GM18951 (cell line): Measurements from ENCODE around the gene PRKAA1.

ENCODE experiments used
- POLR2A ChIP-seq: IDR thresholded peaks from 4 replicates; pipeline ENCODE4 v1.6.1; 2011; ENCODE audit warnings: mild to moderate bottlenecking; ENCODE audit not compliant: insufficient read length, insufficient read depth; ENCODE audit errors: extremely low read depth
- in situ Hi-C: fragments of 300-500 bp; cut with MboI; formaldehyde crosslinking; loops from one replicate; pipeline ENCODE4 v1.12.0; 2022; ENCODE audit warnings: low sequenced_read_pairs, mixed read lengths, inconsistent platforms; ENCODE audit not compliant: unreplicated experiment

PRKAA1 gene

GRCh38 chr5:40798012-40798800, at the start of gene PRKAA1:
Gene PRKAA1 (minus strand): TSS chr5:40798374. CDS start chr5:40798189, 185 bp downstream.
- in situ Hi-C loops = no loop called here
- TF ChIP-seq POLR2A = peak; percentile 76

GRCh38 chr5:40847525-40847924, 49.4 kb upstream of the PRKAA1 start:
- in situ Hi-C loops = no loop called here
- no peak for TF ChIP-seq POLR2A

DNA sequence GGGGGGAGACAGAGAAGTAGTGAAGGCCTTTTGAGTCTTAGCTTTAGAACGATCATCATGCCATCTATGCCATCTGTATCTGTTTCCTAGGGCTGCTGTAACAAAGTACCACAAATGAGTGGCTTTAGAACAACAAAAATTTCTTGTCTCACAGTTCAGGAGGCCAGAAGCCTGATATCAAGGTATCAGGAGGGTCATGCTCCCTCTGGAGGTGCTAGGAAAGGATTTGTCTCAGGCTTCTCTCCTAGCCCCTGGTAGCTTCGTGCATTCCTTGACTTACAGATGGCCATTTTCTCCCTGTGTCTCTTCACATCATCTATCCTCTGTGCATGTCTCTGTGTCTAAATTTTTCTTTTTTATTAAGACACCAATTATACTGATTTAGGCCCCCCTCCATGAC, 48.2 kb upstream of the PRKAA1 start:
- in situ Hi-C loops = no loop called here
- TF ChIP-seq POLR2A = no peak

DNA sequence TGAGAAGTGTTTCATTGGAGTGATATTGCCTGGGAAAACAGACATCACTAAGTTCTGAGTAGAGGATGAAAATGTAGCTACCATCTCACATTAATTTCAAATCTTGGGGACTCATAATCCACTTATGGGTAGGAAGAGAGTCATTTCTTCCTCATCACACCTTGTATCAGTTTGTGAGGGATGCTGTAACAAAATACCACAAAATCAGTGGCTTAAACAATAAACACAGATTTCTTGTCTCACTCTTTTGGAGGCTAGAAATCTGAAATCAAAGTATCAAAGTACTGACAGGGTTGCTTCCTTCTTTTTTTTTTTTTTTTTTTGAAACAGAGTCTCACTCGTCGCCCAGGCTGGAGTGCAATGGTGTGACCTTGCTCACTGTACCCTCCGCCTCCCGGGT, 46.4 kb upstream of the PRKAA1 start:
- in situ Hi-C loops = no loop called here

DNA sequence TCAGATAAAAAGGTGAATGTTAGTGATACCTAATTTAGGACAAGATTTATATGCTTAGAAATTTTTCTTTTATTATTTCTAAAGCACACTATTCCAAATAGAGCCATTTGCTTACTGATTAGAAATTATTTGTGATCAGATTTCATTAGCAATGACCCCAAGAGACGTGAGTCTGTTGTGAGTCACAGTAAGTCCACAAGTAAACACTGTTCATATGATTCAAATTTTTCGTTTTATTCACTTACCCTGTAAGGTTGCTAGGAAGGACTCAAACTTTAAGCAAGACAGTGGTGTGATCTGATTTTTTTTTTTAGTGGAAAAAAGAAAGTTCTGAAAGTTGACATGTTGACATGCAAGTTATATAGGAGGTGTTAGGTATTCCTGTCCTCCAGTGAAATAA, 44.2 kb upstream of the PRKAA1 start:
- in situ Hi-C loops = no loop called here
- TF ChIP-seq POLR2A = no peak

More for the DNA sequence above, 46.4 kb upstream of the PRKAA1 start:
- TF ChIP-seq POLR2A = no peak

- in situ Hi-C loops = no loop called here
- TF ChIP-seq POLR2A = peak; percentile 13
Observed at GRCh38 chr5:40841068-40841805, 43.1 kb upstream of the PRKAA1 start, which contains the start of gene CARD6. Gene CARD6 (plus strand): TSS chr5:40841367. CDS start chr5:40841383, 16 bp downstream.

- in situ Hi-C loops = no loop called here
- no peak for TF ChIP-seq POLR2A
Observed at GRCh38 chr5:40838086-40838485, 39.9 kb upstream of the PRKAA1 start.

DNA sequence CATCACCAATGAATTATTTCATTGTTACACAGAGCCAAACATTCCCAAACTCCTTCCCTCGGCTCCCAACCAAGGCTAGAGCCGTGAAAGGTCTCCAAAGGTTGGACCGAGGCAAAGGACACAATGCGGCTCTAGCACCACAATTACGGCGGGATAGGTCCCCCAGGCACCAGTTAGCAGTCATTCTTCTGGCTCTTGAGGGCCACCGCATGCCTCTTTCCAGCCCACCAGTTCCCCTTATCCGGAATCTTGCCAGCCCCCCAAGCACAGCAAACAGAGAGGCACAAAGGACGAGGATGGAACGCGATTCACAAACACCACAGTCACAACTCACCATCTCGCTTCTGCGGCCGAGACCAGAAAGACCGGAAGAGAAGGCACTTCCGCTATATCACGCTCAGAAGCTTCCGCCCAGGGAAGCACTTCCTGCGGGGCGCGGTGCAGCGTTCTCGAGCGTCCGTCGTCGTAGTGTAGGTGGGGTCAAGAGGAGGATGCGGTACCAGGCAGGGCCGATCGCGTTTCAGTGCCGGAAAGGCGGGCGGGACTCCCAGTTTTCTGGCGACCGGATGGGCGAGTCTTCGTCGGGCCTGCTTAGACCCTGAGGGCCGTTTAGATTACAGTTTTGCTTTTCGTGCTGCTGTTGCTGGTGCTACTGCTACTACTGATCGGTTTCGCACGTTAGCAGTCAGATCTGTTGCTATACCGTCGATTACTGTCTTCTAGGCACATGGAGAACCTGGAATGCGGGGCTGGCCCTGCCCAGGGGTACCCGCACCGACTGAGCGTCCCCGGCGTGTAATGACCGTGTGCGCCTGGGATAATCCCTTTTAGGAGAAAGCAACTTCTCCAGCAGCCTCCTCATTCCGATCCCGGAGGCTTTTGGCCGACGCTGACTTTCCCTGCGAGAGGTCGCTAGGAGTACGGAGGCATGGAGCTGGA, 36.9 kb upstream of the PRKAA1 start, which contains the start of gene RPL37:
Gene RPL37 (minus strand): TSS at position 374 of the 939 bp plus-strand sequence. CDS start 37 bp downstream, at position 337.
- TF ChIP-seq POLR2A = peak; percentile 98
- in situ Hi-C loops = no loop called here

GRCh38 chr5:40834391-40834848, 36.2 kb upstream of the PRKAA1 start:
- in situ Hi-C loops = no loop called here
- TF ChIP-seq POLR2A = no peak

DNA sequence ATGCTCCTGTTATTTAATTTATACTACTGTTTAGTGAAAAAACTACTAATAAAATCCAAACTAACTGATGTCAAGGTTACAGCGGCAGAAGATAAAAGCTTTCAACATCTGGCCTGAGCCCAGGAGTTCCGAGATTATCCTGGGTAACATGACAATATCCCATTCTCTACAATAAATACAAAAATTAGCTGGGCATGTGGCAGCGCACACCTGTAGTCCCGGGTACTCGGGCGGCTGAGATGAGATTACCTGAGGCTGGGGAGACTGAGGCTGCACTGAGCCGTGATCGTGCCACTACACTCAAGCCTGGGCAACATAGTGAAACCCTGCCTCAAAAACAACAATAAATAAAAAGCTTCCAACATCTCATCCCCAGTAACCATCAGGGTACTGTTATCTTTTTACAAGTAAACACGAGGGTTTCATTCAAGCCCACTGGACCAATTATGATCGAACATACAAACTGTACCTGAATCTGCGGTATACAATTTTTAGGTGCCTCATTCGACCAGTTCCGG, 35.6 kb upstream of the PRKAA1 start:
- no peak for TF ChIP-seq POLR2A

GRCh38 chr5:40832345-40832744, 34.2 kb upstream of the PRKAA1 start:
- in situ Hi-C loops = no loop called here
- TF ChIP-seq POLR2A = no peak

More for the DNA sequence above, 35.6 kb upstream of the PRKAA1 start:
- in situ Hi-C loops = no loop called here

DNA sequence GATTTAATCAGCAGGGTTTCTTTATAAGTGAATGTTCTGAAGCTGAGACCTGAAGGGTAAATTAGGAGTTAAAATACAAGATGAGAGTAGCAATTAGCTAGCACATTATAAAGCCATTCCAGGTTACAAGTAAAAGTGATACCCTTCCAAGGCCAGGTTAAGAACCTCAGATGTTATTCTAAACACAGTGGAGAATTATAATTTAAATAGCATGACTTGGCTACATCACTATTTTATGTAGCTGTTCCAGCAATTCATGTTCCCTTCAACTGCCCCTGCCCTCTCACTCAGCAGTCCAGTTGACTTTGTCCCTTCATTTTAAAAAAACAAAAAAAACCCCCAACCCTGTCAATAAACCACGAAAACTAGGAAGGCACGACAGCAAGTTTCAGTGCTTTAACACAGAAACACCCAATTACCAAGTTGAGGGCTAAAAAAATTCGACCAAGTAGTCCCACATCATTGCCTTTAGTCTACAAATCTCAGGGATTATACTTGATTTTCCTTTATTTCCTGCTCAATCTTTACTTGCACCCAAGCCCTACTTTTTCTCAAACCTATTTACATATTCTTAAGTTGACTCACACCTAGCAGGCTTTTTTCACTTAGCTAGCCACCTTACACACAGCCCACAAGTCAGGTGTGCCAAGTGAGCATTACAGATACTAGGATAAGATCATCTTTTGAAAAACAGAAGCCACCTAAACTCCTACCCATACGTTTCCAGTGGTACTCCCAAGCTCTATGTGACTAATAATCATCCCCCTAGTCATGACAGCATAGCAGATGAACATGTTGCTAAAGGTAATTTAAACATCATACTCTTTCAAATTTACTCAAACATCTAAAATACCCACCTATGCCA, 33.4 kb upstream of the PRKAA1 start:
- in situ Hi-C loops = no loop called here
- no peak for TF ChIP-seq POLR2A
